Heart right ventricle (tissue), 16 donors: ENCODE results near the gene KRT8. TPM values are rescaled to one million over a fixed set of nuclear protein-coding genes. Genes with fewer than 3 reads are reported as not detected.

Experiments
- ATAC-seq, 8 donors: fragments of 200-7000 bp; cut with Tn5 transposase; one replicate each; pipeline ENCODE4 v1.9.1; 2020; ENCODE audit warnings: mild to moderate bottlenecking in 8 of 8, moderate library complexity in 8 of 8, moderate number of reproducible peaks in 1 of 8
- DNase-seq, 2 donors: peaks; one replicate each; pipeline ENCODE4 v3.0.0-alpha.2; 2020
- H3K27ac ChIP-seq, 10 donors: fragments of 200-600 bp; sonication (generic) in 2 of 10; one replicate each; pipeline versions ENCODE4 v1.5.0 to v1.8.0; 2020 to 2022; ENCODE audit warnings: mild to moderate bottlenecking in 3 of 10
- H3K27me3 ChIP-seq, 7 donors: fragments of 200-600 bp; one replicate each; pipeline ENCODE4 v1.8.0; 2021 to 2022; ENCODE audit warnings: mild to moderate bottlenecking in 2 of 7
- H3K36me3 ChIP-seq, 9 donors: fragments of 200-600 bp; sonication (generic) in 1 of 9; one replicate each; pipeline versions ENCODE4 v1.5.0 to v1.8.0; 2020 to 2022; ENCODE audit warnings: mild to moderate bottlenecking in 2 of 9
- H3K4me1 ChIP-seq, 9 donors: fragments of 200-600 bp; sonication (generic) in 1 of 9; one replicate each; pipeline versions ENCODE4 v1.5.0 to v1.8.0; 2020 to 2022; ENCODE audit warnings: mild to moderate bottlenecking in 4 of 9
- H3K4me3 ChIP-seq, 10 donors: fragments of 200-600 bp; sonication (generic) in 2 of 10; one replicate each; pipeline versions ENCODE4 v1.5.0 to v1.8.0; 2020 to 2022; ENCODE audit warnings: mild to moderate bottlenecking in 7 of 10, moderate library complexity in 2 of 10
- H3K9me3 ChIP-seq, 11 donors: fragments of 200-600 bp in 10 of 11; sonication (generic) in 2 of 11; one replicate each; pipeline versions ENCODE4 v1.5.0 to v1.8.0; 2013 to 2022; ENCODE audit warnings: mild to moderate bottlenecking in 2 of 11, control low read depth in 1 of 11, moderate library complexity in 1 of 11
- WGBS, 2 donors: extraction: QIAGEN DNeasy Blood & Tissue Kit; methylation state at CpG; one replicate each; pipeline ENCODE4 v1.1.7; 2013; ENCODE audit warnings: inconsistent platforms in 1 of 2; 5-methylcytosine and 5-hydroxymethylcytosine counted together
- intact Hi-C, 10 donors: fragments of 100-400 bp; cut with DNase I; formaldehyde crosslinking; loops; one replicate each; pipeline versions ENCODE4 v1.11.1 to v1.14.2; 2022
- polyA plus RNA-seq, 2 donors: library from polyadenylated mRNA; stranded (reverse); fragments of 200-250 nt; gene quantifications; one replicate each; pipeline ENCODE4 v1.2.3, GENCODE V29; 2013
- total RNA-seq, 10 donors: library from RNA; stranded (reverse); fragmentation: NEBNext Ultra II Directional in 3 of 10; extraction: Animal tissue kit (Norgen Biotek cat#: 25700) in 3 of 10; gene quantifications; one replicate each; pipeline versions ENCODE4 v1.2.1 to v1.2.4, GENCODE V29; 2021 to 2023
- TF ChIP-seq, protein P1 (sequence below), 9 donors: fragments of 200-600 bp; sonication (generic) in 2 of 9; IDR thresholded peaks; one replicate each; pipeline versions ENCODE4 v1.5.0 to v1.8.0; 2021 to 2022; ENCODE audit warnings: antibody characterized with exemption in 9 of 9, mild to moderate bottlenecking in 5 of 9, moderate library complexity in 1 of 9
- donor health status: Arrhythmogenic right ventricular cardiomyopathy.
- donor health status: ischemic (EF 13 %, LVEDD 7.1; RV severe dilation, severe dysfunction).
- donor health status: healthy with polysubstance abuse.
- donor health status: DM: no; HTN: yes; CAD: no.
- donor health status: DM: no; HTN: no; CAD: no.
- donor health status: ischemic (EF 25% LVEDD 6.9; RV normal size, moderate dysfunction).
- donor health status: ischemic (EF 25% LVEDD 5.7; RV mildly dilated, moderate dysfunction).
- donor health status: healthy.
- donor health status: DM: yes; HTN: yes; CAD: no.
- donor health status: Ischemic cardiomyopathy.
- donor health status: ischemic (EF 35%, LVEDD 5.7; RV mildly dilated, moderate dysfunction).
- donor health status: nonischemic (EF 11% LVEDD 7.7; RV severe dilation, severe dysfunction).
- donor health status: DM: yes; HTN: yes; CAD: no.
- donor health status: PGD.
- donor health status: ischemic (EF 29% LVEDD 5.4; RV normal size, mild dysfunction).
- donor health status: nonischemic (EF 23%, LVEDD 6.1; RV moderate dilation, normal function).

Gene KRT8
- total and polyA plus RNA-seq, 12 donors: 52.1 to 161 (median 112) TPM

DNA sequence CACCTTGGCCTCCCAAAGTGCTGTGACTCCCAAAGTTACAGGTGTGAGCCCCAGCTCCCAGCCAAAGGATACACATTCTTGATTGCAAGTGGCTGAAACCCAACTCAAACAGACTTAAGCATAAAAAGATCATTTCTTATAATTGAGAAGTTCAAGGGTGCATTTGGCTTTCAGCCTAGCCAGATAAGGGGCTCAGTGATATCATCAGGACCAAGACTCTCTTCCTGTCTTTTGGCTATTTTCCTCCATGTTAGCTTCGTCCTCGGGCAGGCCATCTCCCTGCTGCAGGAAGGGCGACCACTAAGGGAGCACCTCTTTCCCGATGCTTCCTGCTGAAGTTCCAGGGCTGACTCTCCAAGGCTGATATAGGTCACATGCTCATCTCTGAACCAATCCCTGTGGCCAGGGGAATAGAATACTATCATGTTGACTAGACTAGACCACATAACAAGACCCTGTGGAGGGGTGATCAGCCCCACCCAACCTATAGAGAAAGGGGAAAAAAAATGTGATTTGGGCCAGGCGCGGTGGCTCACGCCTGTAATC lies 9.8 kb upstream of the KRT8 start:
- 70 to 74% methylated on average over 7 of the region's 7 CpGs for WGBS, 2 donors
- Histone ChIP-seq H3K36me3 (no peaks in the 10 kb centered on the region), H3K4me3 (no peak overlapping the region), H3K4me1 (no peaks in the 10 kb centered on the region), H3K27me3 (no peaks in the 10 kb centered on the region), H3K27ac (no peak overlapping the region), H3K9me3 (peaks cover 0 to 8% (median 0%) of the 10 kb centered on the region in 11 donors)
- TF ChIP-seq, protein P1, sequence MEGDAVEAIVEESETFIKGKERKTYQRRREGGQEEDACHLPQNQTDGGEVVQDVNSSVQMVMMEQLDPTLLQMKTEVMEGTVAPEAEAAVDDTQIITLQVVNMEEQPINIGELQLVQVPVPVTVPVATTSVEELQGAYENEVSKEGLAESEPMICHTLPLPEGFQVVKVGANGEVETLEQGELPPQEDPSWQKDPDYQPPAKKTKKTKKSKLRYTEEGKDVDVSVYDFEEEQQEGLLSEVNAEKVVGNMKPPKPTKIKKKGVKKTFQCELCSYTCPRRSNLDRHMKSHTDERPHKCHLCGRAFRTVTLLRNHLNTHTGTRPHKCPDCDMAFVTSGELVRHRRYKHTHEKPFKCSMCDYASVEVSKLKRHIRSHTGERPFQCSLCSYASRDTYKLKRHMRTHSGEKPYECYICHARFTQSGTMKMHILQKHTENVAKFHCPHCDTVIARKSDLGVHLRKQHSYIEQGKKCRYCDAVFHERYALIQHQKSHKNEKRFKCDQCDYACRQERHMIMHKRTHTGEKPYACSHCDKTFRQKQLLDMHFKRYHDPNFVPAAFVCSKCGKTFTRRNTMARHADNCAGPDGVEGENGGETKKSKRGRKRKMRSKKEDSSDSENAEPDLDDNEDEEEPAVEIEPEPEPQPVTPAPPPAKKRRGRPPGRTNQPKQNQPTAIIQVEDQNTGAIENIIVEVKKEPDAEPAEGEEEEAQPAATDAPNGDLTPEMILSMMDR (IDR thresholded peaks at IDR 0.05): no peak
- no peak for ATAC-seq
- DNase-seq: no peak
- intact Hi-C loops: no loop called here

DNA sequence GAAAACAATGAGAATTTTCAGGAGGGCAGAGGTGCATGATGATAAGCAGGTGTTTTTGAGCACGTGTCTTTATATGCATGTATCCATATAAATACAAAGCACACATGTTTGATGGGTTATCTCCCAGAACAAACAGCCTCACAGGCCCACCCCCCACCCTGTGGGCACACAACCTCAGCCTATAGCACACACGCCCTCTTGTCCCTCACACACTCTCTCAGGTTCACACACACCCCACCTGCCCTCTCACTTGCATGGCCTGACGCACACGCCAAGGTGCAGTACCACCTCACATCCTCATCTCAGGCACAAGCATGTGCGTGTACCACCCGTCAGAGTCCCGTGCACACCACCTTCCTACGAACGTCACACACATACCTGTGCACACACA lies 8.6 kb upstream of the KRT8 start:
- peaks cover 0 to 7% (median 0%) of the 10 kb centered on the region in 11 donors for H3K9me3 ChIP-seq
- no peak for ATAC-seq
- no peak for DNase-seq
- no peaks in the 10 kb centered on the region for H3K4me1 ChIP-seq
- H3K27me3 ChIP-seq: no peaks in the 10 kb centered on the region
- TF ChIP-seq, protein P1 (IDR thresholded peaks at IDR 0.05): no peak
- H3K27ac ChIP-seq: no peak overlapping the region
- WGBS, 2 donors: 96% methylated on average over 9 of the region's 9 CpGs
- no peaks in the 10 kb centered on the region for H3K36me3 ChIP-seq
- no peak overlapping the region for H3K4me3 ChIP-seq
- intact Hi-C loops: no loop called here

DNA sequence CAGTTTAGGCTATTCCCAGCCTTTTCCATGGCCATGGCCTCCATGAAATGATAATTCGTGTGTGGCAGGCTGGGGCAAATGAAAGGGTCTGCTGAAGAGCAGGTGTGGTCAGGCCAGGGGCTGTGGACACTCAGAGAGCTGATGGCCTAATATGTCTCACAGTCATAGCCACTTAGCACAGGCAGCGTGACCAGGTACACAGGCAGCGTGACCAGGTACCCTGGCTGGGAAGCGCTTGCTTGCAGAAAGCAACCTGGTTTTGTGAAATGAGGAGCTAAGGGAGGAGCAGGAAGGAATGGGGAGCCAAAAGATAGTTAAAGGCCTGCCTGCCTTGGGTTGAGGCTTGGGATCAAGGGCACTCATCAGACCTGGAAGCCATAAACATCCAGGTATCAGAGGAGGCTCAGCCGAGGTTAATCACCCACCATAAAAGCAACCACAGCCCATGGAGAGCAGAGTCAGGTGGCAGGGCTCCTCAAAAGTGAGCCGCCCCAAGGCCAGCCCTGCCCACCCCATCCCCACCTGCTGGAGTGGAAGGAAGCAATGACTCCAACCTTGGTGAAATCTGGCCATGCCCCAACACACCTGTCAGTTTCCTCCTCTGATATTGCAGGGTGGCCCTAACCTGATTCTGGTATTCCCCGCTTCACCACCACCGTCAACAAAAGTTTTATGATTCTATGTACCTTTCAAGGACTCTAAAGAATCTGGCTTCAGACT lies 8.0 kb upstream of the KRT8 start:
- peak in 1 of 8 donors; percentile 14 for ATAC-seq
- H3K27me3 ChIP-seq: no peaks in the 10 kb centered on the region
- no peak for DNase-seq
- peaks cover 0 to 3% (median 0%) of the 10 kb centered on the region in 11 donors for H3K9me3 ChIP-seq
- TF ChIP-seq, protein P1 (IDR thresholded peaks at IDR 0.05): no peak
- WGBS, 2 donors: 95 to 98% methylated on average over 8 of the region's 8 CpGs
- intact Hi-C loops: no loop called here
- no peaks in the 10 kb centered on the region for H3K36me3 ChIP-seq
- H3K27ac ChIP-seq: no peak overlapping the region
- no peak overlapping the region for H3K4me3 ChIP-seq
- H3K4me1 ChIP-seq: peaks cover 0 to 3% (median 0%) of the 10 kb centered on the region in 9 donors

DNA sequence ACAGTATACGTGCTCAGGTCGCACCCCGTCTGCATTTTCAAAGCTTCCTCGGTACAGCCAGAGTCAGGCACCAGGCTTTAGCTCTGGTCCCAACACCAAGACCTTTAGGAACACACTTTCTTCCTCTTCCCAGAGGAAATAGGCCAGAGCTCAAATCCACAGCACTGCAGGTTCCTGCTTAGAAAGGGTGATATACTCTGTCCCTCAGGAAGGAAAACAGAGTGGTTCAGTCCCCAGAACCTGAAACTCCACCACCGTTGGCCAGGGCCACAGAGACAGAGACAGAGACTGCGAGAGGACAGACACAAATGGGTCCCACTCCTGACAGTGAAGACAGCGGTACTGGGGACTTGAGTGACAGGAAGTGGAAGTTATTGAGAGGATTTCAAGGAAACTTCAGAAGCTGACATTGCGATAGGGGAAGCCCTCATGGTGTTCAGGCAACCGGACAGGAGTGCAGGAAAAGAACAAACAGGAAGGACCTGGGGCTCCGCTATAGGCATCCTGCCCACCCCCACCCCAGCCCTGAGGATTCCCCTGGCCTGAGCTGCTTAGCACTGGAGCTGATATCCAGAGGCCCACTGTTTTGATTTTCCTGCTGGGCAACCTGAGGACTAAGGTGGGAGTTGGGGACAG lies 5.5 kb upstream of the KRT8 start:
- WGBS, 2 donors: 60 to 69% methylated on average over 10 of the region's 10 CpGs
- Histone ChIP-seq H3K36me3 (no peaks in the 10 kb centered on the region), H3K27me3 (no peaks in the 10 kb centered on the region), H3K27ac (no peak overlapping the region), H3K4me1 (peaks cover 0 to 13% (median 0%) of the 10 kb centered on the region in 9 donors), H3K4me3 (no peak overlapping the region), H3K9me3 (no peaks in the 10 kb centered on the region)
- intact Hi-C loops: no loop called here
- no peak for DNase-seq
- TF ChIP-seq, protein P1 (IDR thresholded peaks at IDR 0.05): no peak
- no peak for ATAC-seq
